GM19395 (cell line): ENCODE results near the gene SOX6.
"Not testable (repeated sequence)": the region's sequence is repeated elsewhere in the genome, so short reads cannot be mapped to it uniquely, and the experiment has no call there.

Experiments
- ATAC-seq: cut with Tn5 transposase; IDR thresholded peaks from one replicate; pipeline ENCODE4 v1.9.1; 2021; ENCODE audit warnings: mild to moderate bottlenecking, moderate library complexity; ENCODE audit not compliant: unreplicated experiment

Gene SOX6

DNA sequence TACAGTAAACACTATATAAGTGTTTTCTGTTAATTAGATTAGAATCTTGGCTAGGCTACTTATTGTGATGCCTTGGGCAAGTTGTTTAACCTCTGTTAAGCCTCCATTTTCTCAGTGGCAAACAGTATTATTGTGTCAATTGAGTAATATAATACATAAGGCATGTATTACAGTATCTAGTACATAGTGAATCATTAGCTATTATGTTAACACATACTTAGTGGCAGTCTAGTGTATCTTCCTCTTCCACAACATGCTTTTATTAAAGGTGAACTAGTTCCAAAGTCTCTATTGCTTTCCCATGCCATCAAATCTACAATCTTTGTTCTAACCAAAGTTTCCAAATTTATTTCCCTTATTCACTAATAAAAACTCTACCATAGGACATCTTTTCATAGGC lies 200.9 kb downstream of the SOX6 start:
- ATAC-seq: no peak

DNA sequence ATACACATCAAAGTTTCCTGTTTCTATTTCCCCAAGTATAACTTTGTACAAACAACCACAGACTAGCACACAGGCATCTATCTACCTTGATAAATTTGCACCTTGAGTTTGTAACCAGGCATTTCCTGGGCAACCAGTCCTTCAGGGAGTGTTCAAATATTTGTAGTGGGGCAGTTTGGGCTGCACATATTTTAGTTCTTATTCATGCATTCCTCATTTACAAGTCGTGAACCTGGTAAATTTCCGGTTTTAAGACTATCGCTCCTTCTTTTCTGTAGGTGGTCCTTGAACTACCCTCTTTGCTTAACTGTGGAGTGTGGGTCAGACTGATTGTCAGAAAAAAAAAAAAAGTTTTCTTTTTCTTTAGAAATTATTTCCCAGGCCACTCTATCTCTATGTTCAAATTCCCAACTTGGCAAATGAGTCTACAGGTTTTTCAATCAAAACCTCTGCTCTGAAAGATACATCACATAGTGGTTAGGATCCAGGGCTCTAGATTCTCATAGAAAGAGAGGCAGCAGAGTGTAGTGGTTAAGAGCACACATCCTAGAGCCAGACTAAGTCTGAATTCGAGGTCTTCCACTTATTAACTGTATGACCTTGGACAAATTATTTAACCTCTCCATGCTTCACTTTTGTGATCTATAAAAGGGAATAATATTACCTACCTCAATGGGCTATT lies 201.5 kb downstream of the SOX6 start:
- ATAC-seq: no peak

DNA sequence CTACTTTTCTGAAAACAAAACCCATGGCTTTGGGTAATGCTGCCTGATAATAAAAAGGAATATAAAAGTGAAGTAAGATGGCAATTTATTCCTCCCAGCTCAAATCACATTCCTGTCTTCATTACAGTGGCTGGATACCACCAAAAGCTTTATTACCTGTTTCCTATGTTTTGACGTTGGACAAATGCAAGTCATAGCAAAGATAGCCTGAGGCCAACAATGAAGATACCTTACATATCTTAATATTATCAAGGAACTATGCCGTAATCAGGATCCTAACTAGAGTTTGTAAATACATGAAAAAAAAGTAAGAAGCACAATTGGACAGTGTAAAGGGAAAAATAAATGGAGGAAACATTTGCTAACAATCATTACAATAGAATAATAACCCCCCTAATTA lies 202.4 kb downstream of the SOX6 start:
- ATAC-seq: no peak

DNA sequence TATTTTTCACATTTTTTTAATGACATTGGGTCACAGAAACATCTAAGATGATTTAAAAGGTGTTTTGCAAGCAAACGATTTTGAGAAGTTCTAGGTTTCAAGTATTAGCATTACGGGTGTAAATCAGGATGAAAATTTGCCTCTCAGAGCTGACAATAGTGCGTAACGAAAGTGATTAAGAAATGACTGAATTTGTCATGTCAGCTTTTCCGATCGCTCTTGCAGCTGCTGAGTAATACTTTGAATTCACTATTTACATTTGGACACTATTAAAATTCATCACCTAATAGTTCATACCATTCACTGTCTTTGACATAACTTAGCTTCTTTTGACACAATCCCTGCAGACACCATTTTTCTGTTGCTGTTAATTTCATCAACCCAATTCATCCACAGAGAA lies 205.2 kb downstream of the SOX6 start:
- ATAC-seq: no peak

- ATAC-seq: no peak
These were observed 206.9 kb downstream of the SOX6 start for GRCh38 chr11:16149476-16149875.

DNA sequence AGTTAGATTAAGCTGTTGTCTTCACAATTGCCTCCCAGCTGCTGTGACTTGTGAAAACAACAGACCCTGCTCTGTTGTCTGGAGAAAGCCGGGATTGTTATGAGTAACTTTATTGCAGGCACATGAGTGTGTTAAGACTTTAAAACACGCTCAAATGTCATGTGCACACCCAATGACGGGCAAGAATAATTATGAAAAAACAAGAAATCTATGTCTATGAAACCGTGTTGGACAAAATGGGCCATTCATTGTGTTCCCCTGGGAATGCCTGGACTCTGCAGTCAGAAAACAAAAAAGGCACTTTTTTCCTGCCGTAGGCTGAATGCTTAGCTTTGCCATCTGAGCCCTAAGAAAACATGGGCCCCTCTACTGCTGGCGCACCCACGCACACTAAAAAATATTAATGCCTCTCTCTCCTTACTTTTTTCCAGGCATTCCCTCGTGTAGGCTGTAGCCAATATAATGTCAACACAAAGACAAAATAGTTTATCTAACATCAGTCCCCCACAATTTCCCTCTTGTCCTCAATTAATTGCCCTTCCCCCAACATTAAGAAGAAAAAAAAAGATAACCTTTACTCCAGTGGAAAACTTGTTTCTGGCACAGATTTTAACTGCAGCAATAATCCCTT lies 207.9 kb downstream of the SOX6 start:
- ATAC-seq: no peak

- not testable (repeated sequence) for ATAC-seq
These were observed 209.4 kb downstream of the SOX6 start for GRCh38 chr11:16146980-16147379.

DNA sequence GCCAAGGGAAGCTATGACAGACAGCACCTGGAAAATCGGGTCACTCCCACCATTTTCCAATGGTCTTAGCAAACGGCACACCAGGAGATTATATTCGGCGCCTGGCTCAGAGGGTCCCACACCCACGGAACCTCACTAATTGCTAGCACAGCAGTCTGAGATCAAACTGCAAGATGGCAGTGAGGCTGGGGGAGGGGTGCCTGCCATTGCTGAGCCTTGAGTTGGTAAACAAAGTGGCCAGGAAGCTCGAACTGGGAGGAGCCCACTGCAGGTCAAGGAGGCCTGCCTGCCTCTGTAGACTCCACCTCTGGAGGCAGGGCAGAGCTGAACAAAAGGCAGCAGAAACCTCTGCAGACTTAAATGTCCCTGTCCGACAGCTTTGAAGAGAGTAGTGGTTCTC lies 214.7 kb downstream of the SOX6 start:
- ATAC-seq: not testable (repeated sequence)

DNA sequence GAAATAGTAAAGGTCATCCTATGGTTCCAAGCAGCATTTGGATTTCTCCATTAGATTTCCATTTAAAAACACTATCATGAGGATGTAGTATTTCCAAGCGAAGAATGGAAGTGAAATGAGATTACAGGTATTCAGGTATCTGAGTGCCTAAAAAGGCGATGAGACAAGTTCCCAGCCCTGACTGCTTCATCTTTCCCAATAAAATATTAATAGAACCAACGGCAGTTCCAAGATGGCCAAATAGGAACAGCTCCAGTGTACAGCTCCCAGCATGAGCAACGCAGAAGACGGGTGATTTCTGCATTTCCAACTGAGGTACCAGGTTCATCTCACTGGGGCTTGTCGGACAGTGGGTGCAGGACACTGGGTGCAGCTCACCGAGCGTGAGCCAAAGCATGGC lies 215.2 kb downstream of the SOX6 start:
- not testable (repeated sequence) for ATAC-seq

DNA sequence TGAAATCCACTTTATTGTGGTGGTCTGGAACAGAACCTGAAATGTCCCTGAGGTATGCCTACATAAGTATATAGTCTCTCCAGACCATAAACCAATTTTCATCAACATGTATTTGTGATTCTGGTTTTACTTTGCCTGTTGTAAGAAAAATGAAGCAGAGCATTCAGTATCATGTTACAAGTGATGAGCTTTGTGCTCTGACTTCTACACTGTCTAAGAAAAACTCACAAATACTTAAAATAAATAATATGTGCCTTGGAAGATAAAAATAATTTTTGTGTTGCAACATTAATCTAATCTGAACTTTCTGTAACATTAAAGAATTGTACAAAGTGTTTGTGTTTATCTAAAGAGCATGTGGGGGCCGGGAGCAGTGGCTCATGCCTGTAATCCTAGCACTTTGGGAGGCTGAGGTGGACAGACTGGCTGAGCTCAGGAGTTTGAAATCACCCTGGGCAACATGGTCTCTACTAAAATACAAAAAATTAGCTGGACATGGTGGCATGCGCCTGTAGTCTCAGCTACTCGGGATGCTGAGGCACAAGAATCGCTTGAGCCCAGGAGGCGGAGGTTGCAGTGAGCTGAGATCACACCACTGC lies 219.5 kb downstream of the SOX6 start:
- ATAC-seq: no peak

GRCh38 chr11:16133867-16134266 lies 222.5 kb downstream of the SOX6 start:
- no peak for ATAC-seq

DNA sequence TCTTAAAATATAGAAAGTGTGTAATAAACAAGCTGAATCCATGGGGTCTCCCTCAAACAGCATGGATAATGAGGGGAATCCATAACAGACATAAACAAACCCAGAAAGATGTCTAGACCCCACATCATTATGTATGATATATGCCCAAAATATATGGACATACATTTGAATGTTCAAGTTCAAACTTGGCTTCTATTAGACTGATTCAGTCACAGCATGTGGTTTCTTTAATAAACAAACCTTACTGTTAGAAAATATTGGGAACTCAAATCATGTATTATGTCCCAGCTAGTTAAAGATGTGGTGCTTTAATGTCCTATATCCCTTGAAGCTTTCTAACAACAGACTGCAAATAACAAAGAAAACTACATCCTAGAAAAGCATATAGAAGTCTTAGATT lies 228.6 kb downstream of the SOX6 start:
- ATAC-seq: no peak

DNA sequence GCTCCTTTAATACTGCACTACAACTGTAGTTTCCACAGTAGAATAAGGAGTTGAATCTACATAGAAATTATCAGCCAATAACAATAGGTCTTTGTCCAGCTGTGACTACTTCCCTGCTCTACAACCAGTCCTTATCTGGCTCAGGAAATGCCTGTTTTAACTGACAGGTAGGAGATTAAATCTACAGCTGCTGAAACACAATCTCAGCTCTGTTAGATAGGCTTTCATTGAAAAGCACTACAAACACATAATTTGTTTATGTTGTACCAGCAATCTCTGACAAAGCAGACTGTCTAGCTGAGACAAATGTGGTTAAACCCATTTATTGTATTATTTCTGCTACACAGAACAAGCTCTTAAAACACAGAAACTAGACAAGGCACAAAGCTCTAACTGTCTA lies 230.0 kb downstream of the SOX6 start:
- ATAC-seq: no peak

GRCh38 chr11:16125796-16126195 lies 230.6 kb downstream of the SOX6 start:
- ATAC-seq: no peak

GRCh38 chr11:16124390-16124789 lies 232.0 kb downstream of the SOX6 start:
- ATAC-seq: no peak

DNA sequence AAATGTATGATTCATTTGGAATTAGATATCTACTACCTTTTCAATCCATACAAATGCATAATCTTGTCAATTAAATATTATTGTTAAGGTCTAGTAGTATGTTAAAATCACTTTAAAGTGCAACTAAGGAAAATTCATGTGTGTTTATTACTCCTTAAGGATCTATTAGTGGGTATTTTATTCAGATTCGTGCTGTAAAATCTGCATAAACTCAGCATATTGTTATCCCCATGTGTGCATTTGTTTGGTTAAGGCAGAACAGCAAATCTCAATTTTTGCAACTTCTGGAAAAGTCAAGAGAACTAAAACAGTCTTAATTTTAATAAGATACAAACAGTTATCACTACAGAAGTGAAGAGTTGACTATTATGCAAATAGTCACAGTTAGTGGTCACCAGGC lies 234.5 kb downstream of the SOX6 start:
- ATAC-seq: no peak

GRCh38 chr11:16120008-16120407 lies 236.3 kb downstream of the SOX6 start:
- no peak for ATAC-seq

DNA sequence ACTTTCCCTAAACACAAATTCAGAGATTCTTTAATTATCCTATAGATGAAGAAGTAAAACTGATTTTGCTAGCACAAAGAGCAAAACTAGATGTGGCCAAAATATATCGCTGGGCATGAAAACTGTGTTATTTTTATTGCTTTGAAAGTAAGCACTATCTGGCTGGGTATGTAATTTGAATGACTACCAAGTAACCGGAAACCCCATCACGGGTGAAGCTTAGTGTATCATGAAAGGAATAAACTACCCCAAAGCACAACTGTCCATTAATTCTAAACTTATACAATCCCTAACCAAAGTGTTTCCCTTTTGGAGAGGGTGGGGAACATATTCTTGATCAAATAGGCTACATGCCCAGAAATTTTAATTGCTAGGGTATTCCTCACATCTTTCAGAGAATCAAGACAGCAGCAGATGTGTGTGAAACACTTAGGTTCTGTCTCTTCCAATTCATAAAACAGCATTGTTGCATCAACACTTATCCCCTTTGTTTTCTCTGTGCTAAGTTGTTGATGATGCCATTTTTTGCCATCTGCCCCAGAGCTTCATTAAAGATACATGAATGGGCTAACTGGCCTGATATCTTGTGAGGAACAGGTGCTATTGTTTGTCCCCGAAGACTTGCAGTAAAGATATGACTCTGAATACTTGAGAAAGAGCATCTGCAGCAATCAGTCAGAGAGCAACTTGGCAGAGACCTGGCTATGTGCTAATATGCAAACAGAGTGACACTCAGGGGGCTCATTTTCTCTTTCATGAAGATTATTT lies 238.2 kb downstream of the SOX6 start:
- ATAC-seq: no peak

- no peak for ATAC-seq
These were observed 241.1 kb downstream of the SOX6 start for GRCh38 chr11:16114978-16115871.

- ATAC-seq: no peak
These were observed 241.9 kb downstream of the SOX6 start for GRCh38 chr11:16114431-16114830.

DNA sequence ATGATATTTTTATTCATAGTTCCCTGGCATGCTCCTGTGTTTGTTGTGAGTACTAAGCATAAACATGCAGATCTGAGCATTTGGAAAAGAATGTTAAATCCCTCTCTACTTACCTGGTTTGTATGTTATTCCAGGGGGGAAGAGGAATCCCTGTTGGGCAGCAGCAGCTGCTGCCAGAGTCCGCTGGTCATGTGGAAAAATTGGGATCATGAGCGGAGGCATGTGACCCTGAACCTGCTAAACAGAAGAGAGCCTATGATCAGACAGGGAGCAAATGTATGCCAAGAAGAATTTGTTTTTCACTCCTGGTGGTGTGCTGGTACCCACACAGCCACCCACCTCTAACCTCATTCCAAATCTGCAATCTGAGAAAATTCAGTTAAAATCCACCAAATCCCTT lies 244.7 kb downstream of the SOX6 start:
- no peak for ATAC-seq
